Peyer's patch (tissue), 4 donors: ENCODE results near the gene NDUFB3. TPM values are rescaled to one million over a fixed set of nuclear protein-coding genes. Genes with fewer than 3 reads are reported as not detected.
"Not testable (repeated sequence)": the region's sequence is repeated elsewhere in the genome, so short reads cannot be mapped to it uniquely, and the experiment has no call there.

Experiments used
- DNase-seq, 3 donors: peaks; one replicate each; pipeline ENCODE4 v3.0.0-alpha.2; 2017 to 2019
- H3K27ac ChIP-seq, 4 donors: fragments of 200-600 bp; sonication (generic); one replicate each; pipeline ENCODE4 v1.5.1; 2016 to 2019
- H3K27me3 ChIP-seq, 2 donors: fragments of 200-600 bp; sonication (generic); one replicate each; pipeline ENCODE4 v1.5.1; 2019
- H3K36me3 ChIP-seq, 3 donors: fragments of 200-600 bp; sonication (generic); one replicate each; pipeline ENCODE4 v1.5.1; 2016 to 2019
- H3K4me1 ChIP-seq, 4 donors: fragments of 200-600 bp; sonication (generic); one replicate each; pipeline ENCODE4 v1.5.1; 2016 to 2019
- H3K4me3 ChIP-seq, 4 donors: fragments of 200-600 bp; sonication (generic); 1 replicate in 3 of 4; 2 replicates in 1 of 4; pipeline ENCODE4 v1.5.1; 2016 to 2019; ENCODE audit warnings: mild to moderate bottlenecking in 1 of 4
- H3K9me3 ChIP-seq, 4 donors: fragments of 200-600 bp; sonication (generic); one replicate each; pipeline ENCODE4 v1.5.1; 2016 to 2019; ENCODE audit warnings: mild to moderate bottlenecking in 1 of 4
- POLR2A ChIP-seq, 2 donors: fragments of 450-650 bp; IDR thresholded peaks; one replicate each; pipeline ENCODE4 v1.5.1; 2017; ENCODE audit warnings: antibody characterized with exemption in 2 of 2, mild to moderate bottlenecking in 2 of 2, moderate library complexity in 2 of 2
- total RNA-seq, 4 donors: library from RNA; depleted of rRNA; stranded (reverse); fragments of >200 nt; gene quantifications; one replicate each; pipeline ENCODE4 v1.1.0, GENCODE V29; 2016
- TF ChIP-seq, protein P1 (sequence below), 6 experiments: fragments of 450-650 bp in 4 of 6; fragments of 200-600 bp in 2 of 6; sonication (generic) in 1 of 6; IDR thresholded peaks; one replicate each; pipeline ENCODE4 v1.5.1; 2017 to 2019; ENCODE audit warnings: antibody characterized with exemption in 6 of 6, mild to moderate bottlenecking in 3 of 6, moderate library complexity in 1 of 6

NDUFB3 gene
- total RNA-seq: 10 to 100 TPM; 45.7 to 96.2 (median 75.1) TPM

DNA sequence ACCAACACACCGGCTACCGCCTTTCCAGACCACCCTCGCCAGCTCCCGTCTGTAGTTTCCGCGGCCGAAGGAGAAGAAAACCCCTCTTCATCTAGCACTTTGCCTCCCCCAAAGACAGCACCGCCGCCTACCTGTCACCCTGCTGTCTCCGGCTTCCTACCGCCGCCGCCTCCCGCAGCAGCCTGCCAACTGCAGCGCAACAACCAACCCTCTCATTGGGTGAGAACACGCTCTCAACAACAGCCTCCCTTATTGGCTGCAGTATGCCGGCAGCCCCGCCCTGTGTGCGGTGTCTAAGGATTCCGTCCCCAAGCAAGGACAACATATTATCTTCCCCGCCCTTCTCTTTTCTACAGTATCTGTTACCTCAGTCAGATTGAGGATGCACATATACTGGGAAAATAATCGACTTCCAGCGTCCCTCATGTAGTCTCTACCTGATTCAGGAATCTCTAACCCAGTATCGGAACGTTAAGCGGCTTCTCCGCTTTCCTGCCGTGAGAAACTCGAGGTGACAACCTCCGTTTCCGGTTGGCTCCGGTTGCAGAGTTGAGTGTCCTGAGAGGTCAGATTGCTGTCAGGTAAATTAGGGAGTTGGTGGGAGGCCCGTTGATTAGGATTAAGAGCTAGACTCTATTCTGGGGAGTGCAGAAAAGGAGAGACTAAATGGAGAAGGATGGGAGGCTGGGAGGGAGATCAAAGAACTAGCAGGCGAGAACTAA, at the start of gene NDUFB3, which contains the start of gene HYCC2:
TSS of gene NDUFB3 (plus strand) at position 523 of the 722 bp plus-strand sequence. CDS start 6,882 bp downstream, outside the sequence.
TSS of gene HYCC2 (minus strand) at position 193 of the 722 bp plus-strand sequence. CDS start 47,662 bp downstream, outside the sequence.
- no peaks in the 10 kb centered on the region for H3K27me3 ChIP-seq

GRCh38 chr2:201024518-201024917, 47.3 kb upstream of the NDUFB3 start:
- H3K9me3 ChIP-seq: no peaks in the 10 kb centered on the region
- DNase-seq: no peak

More for the DNA sequence above, at the start of gene NDUFB3, which contains the start of gene HYCC2:
- Histone ChIP-seq H3K4me1 (peaks cover 0 to 30% (median 7%) of the 10 kb centered on the region in 4 donors), H3K9me3 (no peaks in the 10 kb centered on the region), H3K4me3 (peak within 1 kb of the TSS; percentile 66 to 90 (median 74)), H3K27ac (peak within 1 kb of the TSS; percentile 83 to 91 (median 90)), H3K36me3 (no peaks in the 10 kb centered on the region)
- peak; percentile 93 to 96 (median 93) for DNase-seq
- TF ChIP-seq, protein P1, sequence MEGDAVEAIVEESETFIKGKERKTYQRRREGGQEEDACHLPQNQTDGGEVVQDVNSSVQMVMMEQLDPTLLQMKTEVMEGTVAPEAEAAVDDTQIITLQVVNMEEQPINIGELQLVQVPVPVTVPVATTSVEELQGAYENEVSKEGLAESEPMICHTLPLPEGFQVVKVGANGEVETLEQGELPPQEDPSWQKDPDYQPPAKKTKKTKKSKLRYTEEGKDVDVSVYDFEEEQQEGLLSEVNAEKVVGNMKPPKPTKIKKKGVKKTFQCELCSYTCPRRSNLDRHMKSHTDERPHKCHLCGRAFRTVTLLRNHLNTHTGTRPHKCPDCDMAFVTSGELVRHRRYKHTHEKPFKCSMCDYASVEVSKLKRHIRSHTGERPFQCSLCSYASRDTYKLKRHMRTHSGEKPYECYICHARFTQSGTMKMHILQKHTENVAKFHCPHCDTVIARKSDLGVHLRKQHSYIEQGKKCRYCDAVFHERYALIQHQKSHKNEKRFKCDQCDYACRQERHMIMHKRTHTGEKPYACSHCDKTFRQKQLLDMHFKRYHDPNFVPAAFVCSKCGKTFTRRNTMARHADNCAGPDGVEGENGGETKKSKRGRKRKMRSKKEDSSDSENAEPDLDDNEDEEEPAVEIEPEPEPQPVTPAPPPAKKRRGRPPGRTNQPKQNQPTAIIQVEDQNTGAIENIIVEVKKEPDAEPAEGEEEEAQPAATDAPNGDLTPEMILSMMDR (IDR thresholded peaks at IDR 0.05): peak; percentile 24 to 68 (median 43)
- TF ChIP-seq POLR2A (IDR thresholded peaks at IDR 0.05): peak; percentile 57 to 75

DNA sequence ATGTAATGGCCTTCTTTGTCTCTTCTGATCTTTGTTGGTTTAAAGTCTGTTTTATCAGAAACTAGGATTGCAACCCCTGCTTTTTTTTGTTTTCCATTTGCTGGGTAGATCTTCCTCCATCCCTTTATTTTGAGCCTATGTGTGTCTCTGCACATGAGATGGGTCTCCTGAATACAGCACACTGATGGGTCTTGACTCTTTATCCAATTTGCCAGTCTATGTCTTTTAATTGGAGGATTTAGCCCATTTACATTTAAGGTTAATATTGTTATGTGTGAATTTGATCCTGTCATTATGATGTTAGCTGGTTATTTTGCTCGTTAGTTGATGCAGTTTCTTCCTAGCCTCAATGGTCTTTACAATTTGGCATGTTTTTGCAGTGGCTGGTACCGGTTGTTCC, 37.4 kb upstream of the NDUFB3 start:
- H3K36me3 ChIP-seq, H3K4me3 ChIP-seq, H3K9me3 ChIP-seq, H3K4me1 ChIP-seq, H3K27me3 ChIP-seq, H3K27ac ChIP-seq, DNase-seq: not testable (repeated sequence)

More at GRCh38 chr2:201024518-201024917, 47.3 kb upstream of the NDUFB3 start:
- TF ChIP-seq, protein P1 (IDR thresholded peaks at IDR 0.05): no peak
- no peak for TF ChIP-seq POLR2A (IDR thresholded peaks at IDR 0.05)
- H3K27me3 ChIP-seq: no peaks in the 10 kb centered on the region
- H3K4me3 ChIP-seq: no peak overlapping the region
- no peak overlapping the region for H3K27ac ChIP-seq
- H3K4me1 ChIP-seq: no peaks in the 10 kb centered on the region
- peaks cover 0 to 5% (median 0%) of the 10 kb centered on the region in 3 donors for H3K36me3 ChIP-seq

GRCh38 chr2:201038361-201038760, 33.4 kb upstream of the NDUFB3 start:
- not testable (repeated sequence) for DNase-seq, H3K9me3 ChIP-seq, H3K4me1 ChIP-seq, H3K36me3 ChIP-seq, H3K27ac ChIP-seq, H3K27me3 ChIP-seq, H3K4me3 ChIP-seq

GRCh38 chr2:201038855-201039254, 32.9 kb upstream of the NDUFB3 start:
- TF ChIP-seq, protein P1 (IDR thresholded peaks at IDR 0.05): no peak
- no peaks in the 10 kb centered on the region for H3K27me3 ChIP-seq
- H3K4me1 ChIP-seq: no peaks in the 10 kb centered on the region
- H3K27ac ChIP-seq: no peak overlapping the region
- no peaks in the 10 kb centered on the region for H3K9me3 ChIP-seq
- no peaks in the 10 kb centered on the region for H3K36me3 ChIP-seq
- no peak overlapping the region for H3K4me3 ChIP-seq
- no peak for DNase-seq

- DNase-seq: no peak
- Histone ChIP-seq H3K4me3 (no peak overlapping the region), H3K9me3 (no peaks in the 10 kb centered on the region), H3K36me3 (peaks cover 0 to 4% (median 0%) of the 10 kb centered on the region in 3 donors), H3K4me1 (no peaks in the 10 kb centered on the region), H3K27ac (peak overlapping the region in 1 of 4 donors; percentile 38), H3K27me3 (no peaks in the 10 kb centered on the region)
- TF ChIP-seq POLR2A (IDR thresholded peaks at IDR 0.05): no peak
- TF ChIP-seq, protein P1 (IDR thresholded peaks at IDR 0.05): no peak
Measured at GRCh38 chr2:201040867-201041628, 30.8 kb upstream of the NDUFB3 start.

- not testable (repeated sequence) for H3K4me1 ChIP-seq, H3K9me3 ChIP-seq, H3K27ac ChIP-seq, H3K36me3 ChIP-seq, H3K4me3 ChIP-seq, H3K27me3 ChIP-seq, DNase-seq
Measured at GRCh38 chr2:201042451-201042850, 29.4 kb upstream of the NDUFB3 start.

GRCh38 chr2:201043050-201043449, 28.8 kb upstream of the NDUFB3 start:
- DNase-seq, H3K9me3 ChIP-seq, H3K4me1 ChIP-seq, H3K36me3 ChIP-seq, H3K27ac ChIP-seq, H3K4me3 ChIP-seq, H3K27me3 ChIP-seq: not testable (repeated sequence)
